Measurements from ENCODE around the gene SH2D3C.
"Not testable (repeated sequence)": the region's sequence is repeated elsewhere in the genome, so short reads cannot be mapped to it uniquely, and the experiment has no call there.

Gene SH2D3C

GRCh38 chr9:127765418-127765817, 13.0 kb downstream of the SH2D3C start:
- no peak for DNase-seq

GRCh38 chr9:127763918-127764384, 14.5 kb downstream of the SH2D3C start:
- no peak for DNase-seq

DNA sequence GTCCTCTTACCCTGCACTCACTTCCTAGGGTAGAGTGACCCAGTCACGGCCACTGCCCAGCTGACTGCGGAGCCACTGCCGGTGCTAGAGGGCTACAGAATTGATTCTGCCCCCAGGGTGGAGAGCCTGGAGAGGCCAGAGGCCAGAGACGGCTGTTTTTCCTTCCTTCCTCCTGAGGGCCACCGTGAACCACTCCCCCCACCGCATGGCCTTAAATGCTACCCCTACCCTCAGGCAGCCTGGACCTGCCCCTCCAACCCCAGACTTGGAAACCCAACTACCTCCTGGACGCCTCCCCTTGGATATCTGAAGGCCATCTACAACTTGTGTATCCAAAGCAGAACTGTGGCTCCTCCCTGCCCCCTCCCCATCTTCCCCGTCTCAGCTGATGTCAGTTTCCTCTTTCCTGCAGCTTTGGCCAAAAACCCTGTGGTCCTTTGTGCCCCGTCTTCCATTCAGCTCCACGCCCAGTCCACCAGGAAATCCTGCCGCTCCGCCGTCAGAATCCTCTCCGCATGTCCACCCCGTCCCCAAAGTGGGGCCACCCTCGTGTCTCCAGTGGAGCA, 16.3 kb downstream of the SH2D3C start:
- DNase-seq: no peak

DNA sequence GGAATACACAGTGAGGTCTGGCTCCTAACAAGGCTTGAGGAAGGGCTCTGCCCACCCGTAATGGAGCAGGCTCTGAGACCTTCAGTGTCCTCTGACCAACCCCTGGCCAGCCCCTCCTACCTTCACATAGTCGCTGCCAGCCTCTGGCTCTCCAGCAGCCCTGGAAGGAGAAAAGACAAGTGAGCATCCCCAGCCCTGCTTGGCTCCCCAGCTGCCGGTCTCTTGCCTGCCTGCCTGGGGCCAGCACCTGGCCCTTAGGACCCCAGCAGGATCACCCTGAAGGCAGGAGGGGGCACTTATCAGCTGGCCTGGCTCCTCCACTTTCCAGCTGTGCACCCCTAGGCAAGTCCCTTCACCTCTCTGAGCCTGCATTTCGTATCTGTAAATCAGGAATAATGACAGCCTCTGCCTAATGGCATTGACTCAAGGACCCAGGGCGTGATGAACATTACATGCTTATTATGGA, 16.9 kb downstream of the SH2D3C start:
- DNase-seq: no peak

DNA sequence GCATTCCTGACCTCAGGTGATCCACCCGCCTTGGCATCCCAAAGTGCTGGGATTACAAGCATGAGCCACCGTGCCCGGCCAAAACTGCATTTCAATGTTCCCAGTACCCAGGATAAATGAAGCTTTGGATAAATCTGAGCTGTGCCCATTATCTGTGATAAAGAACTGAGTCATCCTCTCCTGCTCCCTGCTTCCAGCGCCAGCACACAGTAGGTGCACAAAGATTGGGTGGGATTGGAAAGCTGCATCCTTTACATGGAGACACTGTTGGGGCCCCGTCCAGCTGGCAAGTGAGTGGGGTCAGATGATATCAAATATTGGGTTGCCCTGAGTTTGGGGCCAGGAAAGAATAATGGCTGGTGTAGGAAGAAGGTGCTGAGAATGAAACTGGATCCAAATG, 17.4 kb downstream of the SH2D3C start:
- DNase-seq: no peak

DNA sequence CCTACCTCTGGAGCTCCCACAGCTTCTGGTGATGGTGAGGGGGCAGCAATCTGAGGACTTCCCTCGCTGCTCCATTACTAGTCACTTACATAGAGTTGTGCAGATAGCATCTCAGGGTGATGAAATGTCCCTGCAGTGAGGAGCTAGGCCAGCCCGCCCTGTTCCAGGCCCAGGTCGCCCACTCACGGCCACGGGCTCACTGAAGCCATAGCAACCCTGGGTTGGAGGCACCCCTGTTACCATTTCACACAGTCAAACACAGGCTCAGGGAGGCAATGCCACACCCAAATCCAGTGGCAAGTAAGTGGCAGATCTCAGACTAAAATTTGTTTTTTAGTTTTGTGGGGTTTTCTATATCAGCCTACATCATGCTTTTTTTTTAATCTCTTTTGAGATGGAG, 19.6 kb downstream of the SH2D3C start:
- DNase-seq: no peak

DNA sequence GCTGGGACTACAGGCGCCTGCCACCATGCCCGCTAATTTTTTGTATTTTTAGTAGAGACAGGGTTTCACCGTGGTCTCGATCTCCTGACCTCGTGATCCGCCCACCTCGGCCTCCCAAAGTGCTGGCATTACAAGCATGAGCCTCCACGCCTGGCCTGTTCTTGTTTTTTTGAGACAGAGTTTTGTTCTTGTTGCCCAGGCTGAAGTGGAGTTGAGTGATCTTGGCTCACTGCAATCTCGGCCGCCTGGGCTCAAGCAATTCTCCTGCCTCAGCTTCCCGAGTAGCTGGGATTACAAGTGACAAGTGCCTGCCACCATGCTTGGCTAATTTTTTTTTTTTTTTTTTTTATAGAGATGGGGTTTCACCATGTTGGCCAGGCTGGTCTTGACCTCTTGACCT, 21.7 kb downstream of the SH2D3C start:
- not testable (repeated sequence) for DNase-seq

GRCh38 chr9:127756233-127756632, 22.2 kb downstream of the SH2D3C start:
- DNase-seq: no peak

DNA sequence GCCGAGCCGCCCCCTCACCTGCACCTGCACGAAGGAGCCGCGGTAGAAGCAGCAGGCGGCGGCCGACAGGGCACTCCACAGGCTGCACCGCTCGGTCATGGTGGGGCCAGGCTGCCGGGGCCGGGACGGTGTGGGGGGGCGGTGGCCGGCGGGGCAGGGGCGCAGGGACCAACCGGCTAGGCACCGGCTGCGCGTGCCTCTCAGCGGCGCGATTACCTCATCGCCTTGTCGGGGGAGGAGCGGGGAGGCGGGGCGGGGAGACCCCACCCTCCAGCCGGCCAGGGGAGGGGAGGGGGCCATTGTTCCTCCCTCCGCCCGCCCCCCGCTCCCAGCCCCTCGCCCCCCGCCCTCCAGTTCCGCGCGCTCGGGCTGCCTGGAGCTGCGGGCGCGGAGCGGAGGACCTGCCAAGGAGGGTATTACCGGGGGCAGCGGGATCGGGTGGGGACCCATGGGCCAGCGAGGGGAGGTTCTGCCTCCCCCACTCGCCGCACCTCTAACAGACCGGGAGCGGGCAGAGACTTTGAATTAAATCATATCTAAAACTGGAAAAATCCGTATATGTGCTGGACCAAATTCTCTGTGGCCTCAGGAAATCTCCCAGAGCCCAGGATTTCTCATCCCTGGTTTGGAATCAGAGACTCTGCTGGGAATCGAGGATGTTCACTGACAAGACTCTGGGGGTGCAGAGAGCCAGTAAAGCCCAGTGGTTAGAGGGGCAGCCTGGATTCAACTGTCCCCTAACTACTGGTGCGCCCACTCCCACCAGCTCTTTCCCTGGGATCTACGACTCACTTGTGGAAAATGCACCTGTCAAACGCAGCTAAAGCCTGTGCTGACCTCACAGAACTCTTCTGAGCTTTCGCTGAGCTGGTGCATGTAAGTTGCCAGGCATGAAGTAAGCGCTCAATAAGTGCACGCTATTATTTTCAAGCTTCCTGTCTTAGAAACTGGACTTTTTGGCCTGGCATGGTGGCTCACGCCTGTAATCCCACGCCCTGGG, 23.1 kb downstream of the SH2D3C start:
- DNase-seq: no peak

- no peak for DNase-seq
Measured at GRCh38 chr9:127754099-127755060, 24.1 kb downstream of the SH2D3C start.

- no peak for DNase-seq
Measured at GRCh38 chr9:127753622-127754021, 24.8 kb downstream of the SH2D3C start.

- no peak for DNase-seq
Measured at GRCh38 chr9:127753148-127753547, 25.3 kb downstream of the SH2D3C start.

DNA sequence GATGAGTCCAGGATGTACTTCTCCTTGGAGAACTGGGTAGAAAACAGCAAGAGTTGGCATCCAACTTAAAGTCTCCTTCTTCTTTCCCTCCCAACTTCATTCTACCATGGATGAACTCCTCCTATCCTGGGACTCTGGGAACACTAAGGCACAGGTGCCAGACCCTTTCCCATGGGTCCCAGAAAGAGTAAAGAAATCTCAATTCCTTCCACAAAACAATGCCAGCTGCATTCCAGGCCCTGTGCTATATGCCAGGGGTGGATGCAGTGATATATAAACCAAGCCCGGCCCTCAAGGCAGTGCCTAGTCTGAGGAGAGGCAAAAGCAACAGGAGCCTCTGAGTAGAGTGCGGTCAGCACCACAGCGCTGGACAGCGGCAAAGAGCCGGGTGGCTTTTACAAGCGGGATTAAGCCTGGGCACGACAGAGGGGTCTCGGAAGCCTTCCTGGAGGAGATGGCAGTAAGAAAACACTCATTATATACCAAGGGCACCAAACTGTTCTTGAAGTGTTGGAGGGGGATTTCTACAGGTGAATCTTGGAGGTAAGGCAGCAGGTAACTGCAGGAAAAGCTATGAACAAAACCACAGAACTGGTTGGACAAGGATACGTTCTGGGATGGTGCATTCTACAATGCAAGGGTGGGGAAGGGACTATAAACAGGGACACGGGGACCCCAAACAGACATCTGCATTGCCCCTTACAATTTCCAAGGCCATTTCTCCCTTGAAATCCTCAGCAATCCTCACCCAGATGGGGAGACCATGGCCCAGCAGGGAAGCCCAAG, 27.0 kb downstream of the SH2D3C start:
- DNase-seq: no peak

DNA sequence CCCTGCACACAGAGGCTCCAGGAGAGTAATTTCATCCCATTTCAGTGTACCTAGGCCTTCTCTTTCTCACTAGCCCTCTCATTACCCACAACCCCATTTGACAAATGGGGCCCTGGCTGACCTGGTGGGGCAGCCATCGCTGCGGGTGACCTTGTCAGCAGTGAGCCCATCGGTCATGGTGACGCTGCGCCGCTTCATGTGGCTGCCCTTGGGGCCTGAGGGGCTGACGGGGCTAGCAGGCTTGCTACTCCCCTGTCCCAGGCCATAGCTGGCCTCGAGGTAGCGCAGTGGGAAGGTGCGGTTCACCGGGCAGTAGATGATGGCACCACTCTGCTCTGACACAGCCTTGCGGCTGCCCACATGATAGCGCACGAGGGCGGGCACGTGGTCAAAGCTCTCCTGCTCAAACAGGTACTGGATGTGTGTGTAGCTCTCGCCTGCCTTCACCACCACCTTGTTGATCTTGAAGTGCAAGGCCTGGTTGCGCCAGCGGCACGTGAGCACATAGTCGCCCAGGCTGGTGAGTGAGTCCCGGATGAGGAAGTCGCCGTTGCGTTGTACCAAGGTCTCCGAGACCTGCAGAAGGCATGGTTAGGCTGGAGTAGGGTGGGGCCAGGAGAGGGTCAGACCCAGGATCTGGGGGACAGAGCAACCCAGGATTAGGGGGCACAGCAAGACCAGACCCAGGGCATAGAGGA, 29.2 kb downstream of the SH2D3C start:
- no peak for DNase-seq

DNA sequence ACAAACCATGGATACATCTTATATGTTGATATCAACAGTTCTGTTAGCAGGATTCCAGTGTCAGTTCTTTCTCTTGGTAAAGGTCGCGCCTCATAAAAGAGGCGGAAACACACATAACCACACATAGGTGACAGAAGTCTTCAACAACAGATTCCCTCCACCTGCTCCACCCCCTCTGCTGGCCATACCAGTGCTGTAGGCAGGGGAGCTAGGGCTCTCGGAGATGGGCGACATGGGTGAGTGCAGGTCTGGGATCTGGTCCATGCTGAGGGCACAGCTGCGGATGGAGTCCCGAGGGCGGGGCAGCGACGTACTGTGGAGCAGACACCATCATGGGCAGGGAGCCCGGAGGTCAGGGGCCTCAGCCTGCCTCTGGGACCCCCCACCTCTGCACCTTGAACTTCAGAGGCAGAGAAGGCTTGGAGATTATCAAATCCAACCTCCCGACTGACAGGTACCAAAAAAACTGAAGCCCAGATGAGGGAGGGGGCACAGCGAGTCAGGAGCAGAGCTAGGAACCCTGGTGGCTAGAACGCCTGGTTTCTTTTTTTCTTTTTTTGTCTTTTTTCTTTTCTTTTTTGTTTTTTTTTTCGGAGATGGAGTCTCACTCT, 31.4 kb downstream of the SH2D3C start:
- no peak for DNase-seq

GRCh38 chr9:127744398-127745110, 33.9 kb downstream of the SH2D3C start:
- no peak for DNase-seq

DNA sequence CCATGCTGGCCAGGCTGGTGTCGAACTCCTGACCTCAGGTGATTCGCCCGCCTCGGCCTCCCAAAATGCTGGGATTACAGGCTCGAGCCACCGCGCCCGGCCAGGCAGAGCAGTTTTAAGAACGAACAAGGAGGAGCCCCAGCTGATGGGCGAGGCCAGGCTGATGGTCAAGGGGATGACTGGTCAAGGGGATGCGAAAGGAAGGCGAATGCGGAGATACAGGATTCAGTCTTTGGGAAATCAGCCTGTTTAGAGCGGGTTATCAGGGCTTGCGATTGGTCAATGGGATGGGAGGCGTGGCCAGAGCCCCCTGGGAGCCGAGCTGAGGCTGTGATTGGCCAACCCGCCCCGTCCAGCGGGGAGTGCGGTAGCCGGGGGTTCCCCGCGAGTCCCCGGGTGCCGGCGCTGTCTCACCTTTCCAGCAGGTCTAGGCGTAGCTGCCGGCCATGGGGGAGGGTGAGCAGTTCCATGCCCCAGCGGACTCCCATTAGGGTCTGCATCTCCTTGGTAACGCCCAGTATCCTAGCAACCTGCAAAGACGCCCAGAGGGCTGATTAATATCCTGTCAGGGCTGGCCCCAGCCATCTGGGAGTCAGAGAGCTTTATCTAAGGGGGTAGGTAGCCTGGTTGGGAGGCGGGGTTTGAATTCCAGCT, 35.9 kb downstream of the SH2D3C start:
- no peak for DNase-seq

- no peak for DNase-seq
Measured at GRCh38 chr9:127741831-127742434, 36.5 kb downstream of the SH2D3C start.

DNA sequence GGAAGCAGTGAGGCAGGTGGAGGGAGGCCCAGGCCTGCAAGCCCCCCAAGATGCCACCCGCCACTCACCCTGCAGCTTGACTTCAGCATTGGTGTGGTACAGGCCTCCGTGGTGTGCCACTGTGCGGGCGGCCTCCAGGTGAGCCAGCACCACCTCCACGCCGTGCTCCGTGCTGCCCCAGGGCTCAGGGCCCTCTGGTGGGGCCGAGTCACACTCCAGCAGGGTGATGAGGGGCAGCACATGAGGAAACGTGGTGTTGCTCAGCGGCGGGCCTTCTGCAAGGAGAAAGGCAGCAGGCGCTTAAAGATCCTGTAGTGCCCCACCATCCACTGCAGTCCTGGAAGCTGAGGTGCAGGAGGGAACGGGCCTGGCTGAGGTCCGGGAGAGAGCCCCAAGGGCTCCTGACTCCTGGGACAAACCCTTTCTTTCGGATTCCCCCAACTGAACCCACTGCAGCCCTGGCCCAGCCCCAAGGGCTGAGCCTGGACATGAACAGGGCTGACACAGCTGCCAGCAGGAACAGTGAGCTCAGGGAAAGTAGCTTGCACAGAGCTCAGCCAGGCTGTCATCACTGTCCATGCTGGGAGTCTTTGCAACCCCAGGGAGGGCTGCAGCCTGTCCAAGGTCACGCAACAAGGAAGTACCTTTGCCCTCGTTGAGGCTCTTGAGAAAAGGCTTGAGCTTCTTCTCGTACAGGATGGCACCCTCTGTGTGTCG, 38.7 kb downstream of the SH2D3C start:
- DNase-seq: no peak
